ENCODE measurements around the gene SYNGAP1. TPM values are rescaled to one million over a fixed set of nuclear protein-coding genes. Genes with fewer than 3 reads are reported as not detected.
A peak's percentile ranks its signal among the peaks of the same experiment; 100 is the strongest.

The SYNGAP1 gene
- total and polyA plus RNA-seq, 9 of the 15 experiments (the other 6 are each of a cell fraction or from before 2014, with no cell fraction given): 0.01 to 22.8 (median 3.2) TPM

DNA sequence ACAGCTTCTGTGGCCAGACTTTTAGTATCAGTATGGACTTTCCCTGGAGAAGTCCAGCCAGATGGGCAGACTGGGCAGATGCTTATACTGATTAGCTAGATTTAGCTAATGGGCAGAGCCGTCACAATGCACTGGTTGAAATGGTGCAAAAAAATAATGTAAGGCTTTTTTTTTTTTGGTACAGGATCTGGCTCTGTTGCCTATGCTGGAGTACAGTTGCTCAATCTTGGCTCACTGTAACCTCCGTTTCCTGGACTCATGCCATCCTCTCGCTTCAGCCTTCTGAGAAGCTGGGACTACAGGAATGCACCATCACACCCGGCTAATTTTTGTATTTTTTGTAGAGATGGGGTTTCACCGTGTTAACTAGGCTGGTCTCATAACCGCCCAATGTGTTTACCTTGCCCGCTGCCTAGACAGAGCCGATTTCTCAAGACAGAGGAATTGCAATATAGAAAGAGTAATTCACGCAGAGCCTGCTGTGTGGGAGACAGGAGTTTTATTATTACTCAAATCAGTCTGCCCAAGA lies 44.7 kb upstream of the SYNGAP1 start (continued):
- TF ChIP-seq E4F1 (CRISPR knock-in tag; IDR thresholded peaks at IDR 0.05; ENCODE audit: borderline replicate concordance) (no peak), PBX2 (CRISPR knock-in tag; IDR thresholded peaks at IDR 0.05; ENCODE audit: low read depth) (no peak), PBX2 (tag; conservative IDR thresholded peaks at IDR 0.05; ENCODE audit: low read depth) (no peak), CEBPB (tag; IDR thresholded peaks at IDR 0.05) (peak; percentile 90), MCM2 (IDR thresholded peaks at IDR 0.05; ENCODE audit: low read depth) (no peak)
- TF ChIP-seq, protein P1, sequence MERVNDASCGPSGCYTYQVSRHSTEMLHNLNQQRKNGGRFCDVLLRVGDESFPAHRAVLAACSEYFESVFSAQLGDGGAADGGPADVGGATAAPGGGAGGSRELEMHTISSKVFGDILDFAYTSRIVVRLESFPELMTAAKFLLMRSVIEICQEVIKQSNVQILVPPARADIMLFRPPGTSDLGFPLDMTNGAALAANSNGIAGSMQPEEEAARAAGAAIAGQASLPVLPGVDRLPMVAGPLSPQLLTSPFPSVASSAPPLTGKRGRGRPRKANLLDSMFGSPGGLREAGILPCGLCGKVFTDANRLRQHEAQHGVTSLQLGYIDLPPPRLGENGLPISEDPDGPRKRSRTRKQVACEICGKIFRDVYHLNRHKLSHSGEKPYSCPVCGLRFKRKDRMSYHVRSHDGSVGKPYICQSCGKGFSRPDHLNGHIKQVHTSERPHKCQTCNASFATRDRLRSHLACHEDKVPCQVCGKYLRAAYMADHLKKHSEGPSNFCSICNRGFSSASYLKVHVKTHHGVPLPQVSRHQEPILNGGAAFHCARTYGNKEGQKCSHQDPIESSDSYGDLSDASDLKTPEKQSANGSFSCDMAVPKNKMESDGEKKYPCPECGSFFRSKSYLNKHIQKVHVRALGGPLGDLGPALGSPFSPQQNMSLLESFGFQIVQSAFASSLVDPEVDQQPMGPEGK (CRISPR knock-in tag; IDR thresholded peaks at IDR 0.05; ENCODE audit: borderline replicate concordance): no peak
